22Rv1 (cell line): ENCODE data around the gene SLC2A11.

ENCODE experiments used
- H3K27ac ChIP-seq: fragments of 450-650 bp; 2 replicates; pipeline ENCODE4 v1.5.1; 2017
- CTCF ChIP-seq: fragments of 450-650 bp; IDR thresholded peaks from 2 replicates; pipeline ENCODE4 v1.5.1; 2017; ENCODE audit warnings: mild to moderate bottlenecking
- ZFX ChIP-seq: fragments of 450-650 bp; IDR thresholded peaks from 2 replicates; pipeline ENCODE4 v1.6.1; 2017; ENCODE audit warnings: antibody characterized with exemption, borderline replicate concordance

SLC2A11 gene

GRCh38 chr22:23833017-23833751 lies 24.5 kb upstream of the SLC2A11 start:
- no peak for TF ChIP-seq ZFX
- no peak for TF ChIP-seq CTCF
- H3K27ac ChIP-seq = no peak overlapping the region

- H3K27ac ChIP-seq = peak overlapping the region; percentile 72; the same call in 1 of the 2 replicates
- no peak for TF ChIP-seq CTCF
- no peak for TF ChIP-seq ZFX
Measured at GRCh38 chr22:23833911-23834317, 23.8 kb upstream of the SLC2A11 start.

- TF ChIP-seq ZFX (no peak), CTCF (no peak)
- peak overlapping the region; percentile 72 for H3K27ac ChIP-seq
Measured at GRCh38 chr22:23834406-23834792, 23.3 kb upstream of the SLC2A11 start.

GRCh38 chr22:23834793-23835483 lies 22.7 kb upstream of the SLC2A11 start:
- TF ChIP-seq ZFX (no peak), CTCF (no peak)
- peak overlapping the region; percentile 72 for H3K27ac ChIP-seq

GRCh38 chr22:23835484-23836144 lies 22.1 kb upstream of the SLC2A11 start:
- H3K27ac ChIP-seq = peak overlapping the region; percentile 72
- TF ChIP-seq ZFX (no peak), CTCF (no peak)

- TF ChIP-seq ZFX (no peak), CTCF (no peak)
- peak overlapping the region; percentile 72 for H3K27ac ChIP-seq
Measured at GRCh38 chr22:23836281-23836680, 21.4 kb upstream of the SLC2A11 start.
